Ovary (tissue), 9 donors: ENCODE measurements around the gene HIVEP1. TPM values are rescaled to one million over a fixed set of nuclear protein-coding genes. Genes with fewer than 3 reads are reported as not detected.

Source experiments
- DNase-seq, 5 donors: peaks; one replicate each; pipeline ENCODE4 v3.0.0-alpha.2; 2019 to 2020
- H3K27ac ChIP-seq, 2 donors: fragments of 200-600 bp; one replicate each; pipeline versions ENCODE4 v1.5.1 to v1.8.0; 2019 to 2022
- H3K27me3 ChIP-seq: fragments of 200-600 bp; one replicate; pipeline ENCODE4 v1.8.0; 2022
- H3K36me3 ChIP-seq: fragments of 200-600 bp; sonication (generic); one replicate; pipeline ENCODE4 v1.5.1; 2019
- H3K4me1 ChIP-seq: one replicate; pipeline ENCODE4 v1.8.1; 2013; ENCODE audit warnings: mild to moderate bottlenecking, moderate library complexity; ENCODE audit not compliant: insufficient read depth
- H3K4me3 ChIP-seq: fragments of 200-600 bp; sonication (generic); one replicate; pipeline ENCODE4 v1.5.1; 2017
- H3K9me3 ChIP-seq, 2 donors: fragments of 200-600 bp in 1 of 2; sonication (generic) in 1 of 2; one replicate each; pipeline versions ENCODE4 v1.5.1 to v1.8.1; 2013 to 2019; ENCODE audit warnings: mild to moderate bottlenecking in 1 of 2, moderate library complexity in 1 of 2
- EP300 ChIP-seq: sonication (generic); formaldehyde crosslinking; IDR thresholded peaks from one replicate; pipeline ENCODE4 v1.6.1; 2017; ENCODE audit warnings: antibody characterized with exemption
- POLR2A ChIP-seq: fragments of 450-650 bp; IDR thresholded peaks from one replicate; pipeline ENCODE4 v1.6.1; 2017; ENCODE audit warnings: antibody characterized with exemption, mild to moderate bottlenecking, moderate library complexity
- WGBS, 3 donors: extraction: QIAGEN DNeasy Blood & Tissue Kit in 1 of 3; methylation state at CpG; one replicate each; pipeline versions ENCODE4 v1.1.5 to v1.1.7; 2013 to 2017; 5-methylcytosine and 5-hydroxymethylcytosine counted together
- intact Hi-C, 4 donors: fragments of 100-400 bp; cut with DNase I; formaldehyde crosslinking; loops; one replicate each; pipeline versions ENCODE4 v1.11.0 to v1.15.1; 2022 to 2023
- polyA plus RNA-seq, 2 donors: library from polyadenylated mRNA; stranded (reverse); fragments of 200-250 nt in 1 of 2; fragments of 350-450 nt in 1 of 2; fragmentation: Illumina TruSeq in 1 of 2; extraction: RNeasy Lipid Tissue Mini Kit (QIAGEN cat#74804) in 1 of 2; gene quantifications; one replicate each; pipeline ENCODE4 v1.2.3, GENCODE V29; 2013 to 2014
- total RNA-seq, 7 donors: library from RNA; depleted of rRNA in 2 of 7; stranded (reverse); fragments of >200 nt in 2 of 7; fragmentation: NEBNext Ultra II Directional in 3 of 7; extraction: Animal tissue kit (Norgen Biotek cat#: 25700) in 3 of 7; gene quantifications; one replicate each; pipeline versions ENCODE4 v1.1.0 to v1.2.4, GENCODE V29; 2016 to 2023
- TF ChIP-seq, protein P1 (sequence below), 3 donors: fragments of 450-650 bp in 2 of 3; fragments of 200-600 bp in 1 of 3; IDR thresholded peaks; one replicate each; pipeline versions ENCODE4 v1.5.1 to v1.8.0; 2016 to 2022; ENCODE audit warnings: antibody characterized with exemption in 3 of 3, mild to moderate bottlenecking in 1 of 3
- donor health status: DM: no; HTN: no; CAD: no; lungs with moderate emphysema.
- donor health status: DM: no; HTN: no; CAD: no.
- donor health status: Bipolar disorder and iron deficiency.
- donor health status: DM: yes; HTN: yes; CAD: no.
- donor health status: DM: no; HTN: no; CAD: no.
- donor health status: DM: yes; HTN: yes; CAD: no.

The HIVEP1 gene
- total and polyA plus RNA-seq, 9 donors = 11.9 to 45.0 (median 27.0) TPM

DNA sequence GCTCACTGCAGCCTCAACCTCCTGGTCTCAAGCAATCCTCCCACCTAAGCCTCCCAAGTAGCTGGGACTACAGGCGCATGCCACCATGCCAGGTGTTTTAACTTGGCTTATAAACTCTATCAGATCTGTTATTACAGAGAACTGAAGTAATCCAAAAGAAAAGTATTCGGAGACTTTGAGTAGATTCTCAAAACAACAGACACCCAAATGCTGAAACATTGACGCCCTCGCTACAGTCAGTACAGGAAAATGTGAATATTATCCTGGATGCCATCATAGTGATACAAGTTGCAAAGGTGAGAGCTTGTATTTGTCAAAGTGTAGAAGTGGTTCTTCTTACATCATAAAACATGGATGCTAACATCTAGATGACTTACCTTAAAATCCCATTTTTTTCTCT is 169.4 kb downstream of the HIVEP1 start:
- Histone ChIP-seq H3K27me3 (no peaks in the 10 kb centered on the region), H3K36me3 (no peaks in the 10 kb centered on the region), H3K4me3 (no peak overlapping the region), H3K9me3 (no peaks in the 10 kb centered on the region), H3K27ac (no peak overlapping the region), H3K4me1 (no peaks in the 10 kb centered on the region)
- intact Hi-C loops = no loop called here
- TF ChIP-seq POLR2A = no peak
- TF ChIP-seq, protein P1, sequence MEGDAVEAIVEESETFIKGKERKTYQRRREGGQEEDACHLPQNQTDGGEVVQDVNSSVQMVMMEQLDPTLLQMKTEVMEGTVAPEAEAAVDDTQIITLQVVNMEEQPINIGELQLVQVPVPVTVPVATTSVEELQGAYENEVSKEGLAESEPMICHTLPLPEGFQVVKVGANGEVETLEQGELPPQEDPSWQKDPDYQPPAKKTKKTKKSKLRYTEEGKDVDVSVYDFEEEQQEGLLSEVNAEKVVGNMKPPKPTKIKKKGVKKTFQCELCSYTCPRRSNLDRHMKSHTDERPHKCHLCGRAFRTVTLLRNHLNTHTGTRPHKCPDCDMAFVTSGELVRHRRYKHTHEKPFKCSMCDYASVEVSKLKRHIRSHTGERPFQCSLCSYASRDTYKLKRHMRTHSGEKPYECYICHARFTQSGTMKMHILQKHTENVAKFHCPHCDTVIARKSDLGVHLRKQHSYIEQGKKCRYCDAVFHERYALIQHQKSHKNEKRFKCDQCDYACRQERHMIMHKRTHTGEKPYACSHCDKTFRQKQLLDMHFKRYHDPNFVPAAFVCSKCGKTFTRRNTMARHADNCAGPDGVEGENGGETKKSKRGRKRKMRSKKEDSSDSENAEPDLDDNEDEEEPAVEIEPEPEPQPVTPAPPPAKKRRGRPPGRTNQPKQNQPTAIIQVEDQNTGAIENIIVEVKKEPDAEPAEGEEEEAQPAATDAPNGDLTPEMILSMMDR (IDR thresholded peaks at IDR 0.05) = no peak
- no peak for TF ChIP-seq EP300
- WGBS, 3 donors = 93 to 95% (median 93%) methylated on average over 4 of the region's 4 CpGs
- no peak for DNase-seq

DNA sequence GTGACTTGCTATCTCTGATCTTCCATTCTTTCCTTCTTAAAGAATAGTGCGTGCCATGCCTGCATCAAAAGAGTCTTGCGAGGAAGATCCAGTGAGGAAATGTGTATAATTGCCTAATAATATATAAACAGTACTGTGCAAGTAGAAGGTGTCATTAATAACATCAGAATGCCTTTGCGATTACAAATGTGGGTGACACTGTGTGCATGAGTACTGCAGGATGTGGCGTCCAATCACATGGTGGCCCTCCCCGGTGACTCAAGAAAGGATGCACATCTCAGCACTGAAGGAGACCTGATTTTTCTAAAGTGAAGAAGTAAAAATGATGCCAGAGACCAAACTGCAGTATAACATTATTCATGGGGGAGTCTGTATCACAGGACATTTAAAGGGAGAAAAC is 170.6 kb downstream of the HIVEP1 start:
- Histone ChIP-seq H3K4me1 (no peaks in the 10 kb centered on the region), H3K27me3 (no peaks in the 10 kb centered on the region), H3K4me3 (no peak overlapping the region), H3K9me3 (no peaks in the 10 kb centered on the region), H3K36me3 (no peaks in the 10 kb centered on the region), H3K27ac (no peak overlapping the region)
- intact Hi-C loops = no loop called here
- WGBS, 3 donors = 89 to 95% (median 92%) methylated on average over 5 of the region's 5 CpGs
- no peak for DNase-seq
- TF ChIP-seq, protein P1 (IDR thresholded peaks at IDR 0.05) = no peak
- TF ChIP-seq EP300 (no peak), POLR2A (no peak)

DNA sequence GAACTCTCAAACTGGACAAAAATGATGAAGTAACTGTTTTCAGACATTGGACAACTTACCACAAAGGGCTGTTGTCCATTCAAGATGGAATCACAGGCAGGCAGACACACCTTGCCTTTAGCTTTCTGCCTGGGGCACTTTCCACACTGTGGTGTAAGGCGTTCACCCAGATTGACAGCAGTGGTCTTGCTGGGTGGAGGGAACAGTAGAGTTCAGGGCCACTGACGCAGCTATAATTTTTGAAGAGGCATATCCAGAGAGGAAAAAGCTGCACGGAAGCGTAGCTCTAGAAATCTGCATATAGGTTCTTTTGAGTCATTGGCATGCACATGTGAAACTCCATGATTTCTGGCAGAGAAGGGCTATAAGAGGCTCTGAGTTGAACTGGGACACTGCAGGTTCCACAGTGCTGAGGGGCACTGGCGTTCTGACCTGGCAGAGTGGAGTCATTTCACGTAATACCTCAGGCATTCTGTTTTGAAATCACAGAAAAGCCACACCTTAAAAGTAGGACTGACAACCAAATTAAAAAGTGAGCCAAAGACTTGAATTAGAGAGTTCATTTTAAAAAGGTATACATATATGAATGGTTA is 173.1 kb downstream of the HIVEP1 start:
- TF ChIP-seq, protein P1 (IDR thresholded peaks at IDR 0.05) = no peak
- TF ChIP-seq POLR2A (no peak), EP300 (no peak)
- intact Hi-C loops = no loop called here
- no peak overlapping the region for H3K4me3 ChIP-seq
- H3K27ac ChIP-seq = no peak overlapping the region
- H3K4me1 ChIP-seq = no peaks in the 10 kb centered on the region
- no peaks in the 10 kb centered on the region for H3K9me3 ChIP-seq
- DNase-seq = no peak
- no peaks in the 10 kb centered on the region for H3K27me3 ChIP-seq
- no peaks in the 10 kb centered on the region for H3K36me3 ChIP-seq
- WGBS, 3 donors = 88 to 94% (median 94%) methylated on average over 6 of the region's 6 CpGs

DNA sequence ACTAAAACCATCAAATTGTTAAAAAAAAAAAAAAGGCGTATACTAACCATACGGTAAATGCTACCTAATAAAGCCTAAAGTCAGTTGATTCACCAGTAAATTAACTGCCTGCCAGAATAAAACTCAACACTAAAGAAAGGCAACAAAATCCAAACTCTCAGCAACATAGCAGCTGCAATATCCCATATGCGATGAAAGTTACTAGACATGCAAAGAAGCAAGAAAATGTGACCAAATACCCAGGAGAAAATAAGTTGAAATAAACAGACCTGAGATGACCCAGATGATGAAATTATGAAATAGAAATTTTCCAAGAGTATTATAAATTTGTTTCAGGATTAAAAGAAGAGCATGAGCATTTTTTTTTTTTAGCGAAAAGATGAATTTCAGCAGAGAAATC is 174.4 kb downstream of the HIVEP1 start:
- intact Hi-C loops = no loop called here
- no peaks in the 10 kb centered on the region for H3K9me3 ChIP-seq
- TF ChIP-seq POLR2A (no peak), EP300 (no peak)
- TF ChIP-seq, protein P1 (IDR thresholded peaks at IDR 0.05) = no peak
- WGBS, 3 donors = 71 to 72% (median 72%) methylated on average over 4 of the region's 4 CpGs
- no peaks in the 10 kb centered on the region for H3K4me1 ChIP-seq
- no peak for DNase-seq
- H3K4me3 ChIP-seq = no peak overlapping the region
- no peaks in the 10 kb centered on the region for H3K27me3 ChIP-seq
- H3K36me3 ChIP-seq = no peaks in the 10 kb centered on the region
- no peak overlapping the region for H3K27ac ChIP-seq
